ENCODE data around the gene UFSP1. TPM values are rescaled to one million over a fixed set of nuclear protein-coding genes. Genes with fewer than 3 reads are reported as not detected.
"Not testable (repeated sequence)": the region's sequence is repeated elsewhere in the genome, so short reads cannot be mapped to it uniquely, and the experiment has no call there.

The UFSP1 gene
- total RNA-seq (1 to 10 TPM; 1.8 to 4.4 TPM), polyA plus RNA-seq (ENCODE audit: insufficient read length in 6 of 6) (1 to 10 TPM in 4 of 6 donors, under 1 TPM in 2; 0.87 to 2.1 (median 1.6) TPM)
- long read RNA-seq, donor 1, partial matches to known transcripts, result 0 of 3 reads
- long read RNA-seq, donor 1, other reads (novel, unspliced or antisense), result 0 of 3 reads
- long read RNA-seq, donor 2, partial matches to known transcripts, result 0 of 3 reads
- long read RNA-seq, donor 2, other reads (novel, unspliced or antisense), result 0 of 3 reads
- long read RNA-seq, donor 3, partial matches to known transcripts, result 0 of 4 reads
- long read RNA-seq, donor 3, other reads (novel, unspliced or antisense), result 0 of 4 reads
- long read RNA-seq, donor 4, partial matches to known transcripts, result 0 of 1 reads
- long read RNA-seq, donor 4, other reads (novel, unspliced or antisense), result 0 of 1 reads
- long read RNA-seq, donor 5, partial matches to known transcripts, result 0 of 1 reads
- long read RNA-seq, donor 5, other reads (novel, unspliced or antisense), result 0 of 1 reads
- long read RNA-seq, donor 6, transcript UFSP1-201 (1 exons, 996 nt), result major isoform, 5 of 5 reads
- long read RNA-seq, donor 6, partial matches to known transcripts, result 0 of 5 reads
- long read RNA-seq, donor 6, other reads (novel, unspliced or antisense), result 0 of 5 reads
- long read RNA-seq, donor 7, result 0 reads
- long read RNA-seq, donor 8, result 0 reads
- long read RNA-seq, donor 9, result 0 reads
- long read RNA-seq, donor 10, partial matches to known transcripts, result 0 of 3 reads
- long read RNA-seq, donor 10, other reads (novel, unspliced or antisense), result 0 of 3 reads
- long read RNA-seq, donor 11, result 0 reads
- long read RNA-seq, donor 12, result 0 reads

DNA sequence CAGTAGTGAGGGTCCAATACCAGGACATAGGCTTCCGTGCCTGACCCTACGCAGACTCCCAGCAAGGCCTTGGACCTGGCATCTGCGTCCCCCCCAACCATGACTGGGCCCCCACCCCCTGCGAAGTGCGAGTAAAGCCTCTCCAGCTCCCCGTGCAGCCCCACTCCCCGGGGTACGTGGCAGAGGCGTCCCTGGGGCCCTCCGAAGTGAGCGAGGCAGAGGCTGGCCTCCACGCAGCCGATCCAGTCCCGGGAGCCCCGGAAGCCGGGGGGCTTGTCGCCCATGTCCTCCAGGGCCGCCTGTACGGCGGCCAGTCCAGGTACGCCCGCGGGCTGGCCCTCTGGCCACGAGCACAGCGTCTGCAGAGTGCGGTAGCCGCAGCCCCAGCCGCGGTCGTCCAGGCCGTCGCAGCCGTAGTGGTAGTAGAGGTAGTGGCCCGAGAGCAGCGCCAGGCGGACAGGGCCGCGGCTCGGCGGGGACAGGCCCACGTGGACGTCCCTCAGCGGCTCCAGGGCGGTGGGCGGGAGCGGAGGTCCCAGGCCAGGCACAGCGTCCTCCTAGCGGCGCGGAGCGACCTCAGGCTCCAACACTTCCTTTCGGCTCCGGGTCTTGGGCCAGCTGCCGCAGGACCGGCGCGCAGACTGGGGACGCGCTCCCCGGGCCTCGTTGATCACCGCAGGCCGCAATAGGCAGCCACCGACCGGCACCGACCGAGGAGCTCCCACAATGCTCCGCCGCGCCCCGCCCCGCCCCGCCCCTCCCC, at the start of gene UFSP1:
TSS of gene UFSP1 (minus strand) at position 728 of the 763 bp plus-strand sequence. CDS start at position 284, 444 bp downstream.
- peak within 1 kb of the TSS; percentile 88 to 92 for H3K27ac ChIP-seq
- ATAC-seq, result peak; percentile 58
- DNase-seq, result no peak
- peak within 1 kb of the TSS; percentile 67 to 90 for H3K4me3 ChIP-seq
- H3K36me3 ChIP-seq, result peaks cover 4 to 46% of the 10 kb centered on the region in 2 donors
- no peaks in the 10 kb centered on the region for H3K9me3 ChIP-seq
- TF ChIP-seq, protein P1, sequence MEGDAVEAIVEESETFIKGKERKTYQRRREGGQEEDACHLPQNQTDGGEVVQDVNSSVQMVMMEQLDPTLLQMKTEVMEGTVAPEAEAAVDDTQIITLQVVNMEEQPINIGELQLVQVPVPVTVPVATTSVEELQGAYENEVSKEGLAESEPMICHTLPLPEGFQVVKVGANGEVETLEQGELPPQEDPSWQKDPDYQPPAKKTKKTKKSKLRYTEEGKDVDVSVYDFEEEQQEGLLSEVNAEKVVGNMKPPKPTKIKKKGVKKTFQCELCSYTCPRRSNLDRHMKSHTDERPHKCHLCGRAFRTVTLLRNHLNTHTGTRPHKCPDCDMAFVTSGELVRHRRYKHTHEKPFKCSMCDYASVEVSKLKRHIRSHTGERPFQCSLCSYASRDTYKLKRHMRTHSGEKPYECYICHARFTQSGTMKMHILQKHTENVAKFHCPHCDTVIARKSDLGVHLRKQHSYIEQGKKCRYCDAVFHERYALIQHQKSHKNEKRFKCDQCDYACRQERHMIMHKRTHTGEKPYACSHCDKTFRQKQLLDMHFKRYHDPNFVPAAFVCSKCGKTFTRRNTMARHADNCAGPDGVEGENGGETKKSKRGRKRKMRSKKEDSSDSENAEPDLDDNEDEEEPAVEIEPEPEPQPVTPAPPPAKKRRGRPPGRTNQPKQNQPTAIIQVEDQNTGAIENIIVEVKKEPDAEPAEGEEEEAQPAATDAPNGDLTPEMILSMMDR (IDR thresholded peaks at IDR 0.05), result no peak
- H3K4me1 ChIP-seq, result peaks cover 25 to 44% of the 10 kb centered on the region in 2 donors
- intact Hi-C loops (cut with DNase I), result no loop called here
- peaks cover 0 to 42% of the 10 kb centered on the region in 2 donors for H3K27me3 ChIP-seq

DNA sequence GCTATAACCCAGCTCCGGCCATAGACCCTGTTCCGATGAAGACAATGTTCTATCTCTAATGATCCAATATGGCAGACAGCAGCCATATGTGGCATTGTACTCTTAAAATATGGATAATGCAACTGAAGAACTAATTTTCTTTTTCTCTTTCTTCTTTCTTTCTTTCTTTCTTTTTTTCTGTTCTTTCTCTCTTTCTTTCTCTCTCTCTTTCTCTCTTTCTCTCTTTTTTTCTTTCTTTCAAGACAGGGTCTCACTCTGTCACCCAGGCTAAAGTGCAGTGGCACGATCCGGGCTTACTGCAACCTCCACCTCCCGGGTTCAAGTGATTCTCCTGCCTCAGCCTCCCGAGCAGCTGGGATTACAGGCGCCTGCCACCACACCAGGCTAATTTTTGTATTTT, 46.7 kb upstream of the UFSP1 start:
- H3K27ac ChIP-seq, result not testable (repeated sequence)

DNA sequence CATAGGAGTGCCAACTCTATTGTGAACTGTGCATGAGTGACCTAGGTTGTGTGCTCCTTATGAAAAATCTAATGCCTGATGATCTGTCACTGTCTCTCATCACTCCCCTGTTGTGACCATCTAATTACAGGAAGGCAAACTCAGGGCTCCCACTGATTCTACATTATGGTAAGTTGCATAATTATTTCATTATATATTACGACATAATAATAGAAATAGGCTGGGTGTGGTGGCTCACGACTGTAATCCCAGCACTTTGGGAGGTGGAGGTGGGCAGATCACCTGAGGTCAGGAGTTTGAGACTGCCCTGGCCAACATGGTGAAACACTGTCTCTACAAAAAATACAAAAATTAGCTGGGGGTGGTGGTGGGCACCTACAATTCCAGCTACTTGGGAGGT, 45.9 kb upstream of the UFSP1 start:
- H3K27ac ChIP-seq; ATAC-seq; H3K27me3 ChIP-seq; H3K4me3 ChIP-seq; H3K4me1 ChIP-seq; H3K36me3 ChIP-seq; DNase-seq; intact Hi-C loops (cut with DNase I): not testable (repeated sequence)
- H3K9me3 ChIP-seq, result peaks cover 0 to 15% of the 10 kb centered on the region in 2 donors

More for the DNA sequence above, 46.7 kb upstream of the UFSP1 start:
- H3K36me3 ChIP-seq; H3K4me3 ChIP-seq; ATAC-seq; H3K4me1 ChIP-seq; DNase-seq; intact Hi-C loops (cut with DNase I); H3K27me3 ChIP-seq: not testable (repeated sequence)
- H3K9me3 ChIP-seq, result peaks cover 0 to 17% of the 10 kb centered on the region in 2 donors

DNA sequence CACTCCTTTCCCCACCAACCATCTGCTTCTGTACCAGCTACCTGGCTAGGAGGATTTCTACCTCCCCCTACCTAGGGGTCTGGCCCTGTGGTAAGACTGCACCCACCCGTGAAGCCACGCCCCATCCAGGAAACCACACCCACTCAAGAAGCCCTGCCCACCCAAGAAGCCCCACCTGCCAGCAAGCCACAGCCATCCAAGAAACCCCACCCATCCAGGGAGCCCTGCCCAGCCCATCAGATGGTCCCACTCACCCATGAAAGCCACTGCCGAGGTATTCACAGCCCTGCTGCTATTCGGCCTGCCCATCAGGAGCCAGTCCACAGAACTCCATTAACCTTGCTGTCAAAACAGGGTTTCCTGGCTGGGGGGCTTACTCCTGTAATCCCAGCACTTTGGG, 44.2 kb upstream of the UFSP1 start:
- ATAC-seq (no peak), DNase-seq (no peak)
- H3K27ac ChIP-seq, result no peak overlapping the region
- H3K36me3 ChIP-seq, result no peaks in the 10 kb centered on the region
- TF ChIP-seq, protein P1 (IDR thresholded peaks at IDR 0.05), result no peak
- no peaks in the 10 kb centered on the region for H3K27me3 ChIP-seq
- intact Hi-C loops (cut with DNase I), result no loop called here
- H3K4me1 ChIP-seq, result no peaks in the 10 kb centered on the region
- peaks cover 0 to 5% of the 10 kb centered on the region in 2 donors for H3K9me3 ChIP-seq
- H3K4me3 ChIP-seq, result no peak overlapping the region

DNA sequence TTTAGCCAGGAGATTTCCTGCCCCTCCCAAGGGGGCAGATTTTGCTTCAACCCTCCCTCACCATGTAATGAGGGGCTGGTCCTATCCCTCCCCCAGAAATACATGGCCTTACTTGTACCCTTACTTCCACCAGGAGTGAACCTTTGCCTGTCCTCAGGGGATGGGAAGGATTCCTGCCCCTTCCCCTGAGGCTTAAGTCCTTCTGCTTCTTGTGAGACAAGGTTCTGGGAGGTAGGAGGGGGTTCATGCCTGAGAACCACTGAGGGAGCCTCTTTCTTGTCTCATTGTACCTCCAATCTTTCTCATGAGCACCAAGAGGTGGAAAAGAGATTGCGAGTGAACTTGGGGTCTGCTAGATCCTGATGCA, 40.3 kb upstream of the UFSP1 start:
- Histone ChIP-seq H3K27ac (no peak overlapping the region), H3K9me3 (peaks cover 0 to 5% of the 10 kb centered on the region in 2 donors), H3K4me3 (no peak overlapping the region), H3K4me1 (no peaks in the 10 kb centered on the region), H3K27me3 (no peaks in the 10 kb centered on the region), H3K36me3 (no peaks in the 10 kb centered on the region)
- DNase-seq (no peak), ATAC-seq (no peak)
- intact Hi-C loops (cut with DNase I), result no loop called here
- TF ChIP-seq, protein P1 (IDR thresholded peaks at IDR 0.05), result no peak

DNA sequence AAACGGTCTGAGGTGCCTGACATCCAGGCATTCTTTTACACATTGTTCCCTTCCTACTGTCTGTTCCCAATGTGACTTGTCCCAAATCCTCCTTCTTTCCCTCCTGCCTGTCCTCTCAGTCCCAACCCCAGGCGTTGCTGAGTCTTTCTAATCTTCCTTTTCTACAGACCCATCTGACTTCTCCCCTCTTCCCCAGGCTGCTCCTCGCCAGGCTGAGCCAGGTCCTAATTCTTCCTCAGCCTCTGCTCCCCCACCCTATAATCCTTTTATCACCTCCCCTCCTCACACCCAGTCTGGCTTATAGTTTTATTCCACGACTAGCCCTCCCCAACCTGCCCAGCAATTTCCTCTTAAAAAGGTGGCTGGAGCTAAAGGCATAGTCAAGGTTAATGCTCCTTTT, 34.1 kb upstream of the UFSP1 start:
- H3K27ac ChIP-seq; DNase-seq; H3K4me1 ChIP-seq; H3K9me3 ChIP-seq; intact Hi-C loops (cut with DNase I); H3K36me3 ChIP-seq; H3K27me3 ChIP-seq; ATAC-seq; H3K4me3 ChIP-seq: not testable (repeated sequence)
